Fibroblast of mammary gland (primary cell): ENCODE results near the gene TAS1R2.

ENCODE experiments used
- DNase-seq: peaks from one replicate; pipeline ENCODE4 v3.0.0-alpha.2; 2010; ENCODE audit warnings: low read depth
- H3K4me3 ChIP-seq: 2 replicates; pipeline ENCODE4 v1.5.1; 2011; ENCODE audit warnings: low read depth, mild to moderate bottlenecking, low read length, moderate library complexity; ENCODE audit not compliant: control insufficient read depth
- TF ChIP-seq, protein P1 (sequence below): conservative IDR thresholded peaks from 2 replicates; pipeline ENCODE4 v1.5.1; 2011; ENCODE audit warnings: low read depth, low read length, inconsistent platforms; ENCODE audit not compliant: control insufficient read depth, insufficient read depth

TAS1R2 gene

DNA sequence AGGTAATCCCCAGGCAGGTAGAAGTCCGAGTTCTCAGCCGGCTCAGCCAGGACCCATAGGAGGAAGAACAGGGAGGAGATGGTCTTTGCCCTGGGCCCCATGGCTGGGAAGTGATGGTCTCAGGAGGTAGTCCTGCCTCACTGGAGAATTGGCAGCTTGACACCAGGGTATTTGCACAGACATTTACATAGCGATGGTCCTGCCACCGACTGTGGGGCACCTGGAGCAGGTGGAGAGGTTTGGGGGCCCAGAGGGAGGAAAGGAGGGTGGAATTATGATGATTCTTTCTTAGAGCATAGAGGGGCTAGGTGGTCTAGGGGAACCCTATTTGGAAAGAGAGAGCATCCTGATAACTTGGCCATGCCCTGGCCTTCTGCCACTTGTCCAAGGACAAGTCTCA, at the start of gene TAS1R2:
Gene TAS1R2, minus strand, starts transcription at position 101 of the 400 bp plus-strand sequence. Its CDS starts 0 bp downstream, at position 101.
- TF ChIP-seq, protein P1, sequence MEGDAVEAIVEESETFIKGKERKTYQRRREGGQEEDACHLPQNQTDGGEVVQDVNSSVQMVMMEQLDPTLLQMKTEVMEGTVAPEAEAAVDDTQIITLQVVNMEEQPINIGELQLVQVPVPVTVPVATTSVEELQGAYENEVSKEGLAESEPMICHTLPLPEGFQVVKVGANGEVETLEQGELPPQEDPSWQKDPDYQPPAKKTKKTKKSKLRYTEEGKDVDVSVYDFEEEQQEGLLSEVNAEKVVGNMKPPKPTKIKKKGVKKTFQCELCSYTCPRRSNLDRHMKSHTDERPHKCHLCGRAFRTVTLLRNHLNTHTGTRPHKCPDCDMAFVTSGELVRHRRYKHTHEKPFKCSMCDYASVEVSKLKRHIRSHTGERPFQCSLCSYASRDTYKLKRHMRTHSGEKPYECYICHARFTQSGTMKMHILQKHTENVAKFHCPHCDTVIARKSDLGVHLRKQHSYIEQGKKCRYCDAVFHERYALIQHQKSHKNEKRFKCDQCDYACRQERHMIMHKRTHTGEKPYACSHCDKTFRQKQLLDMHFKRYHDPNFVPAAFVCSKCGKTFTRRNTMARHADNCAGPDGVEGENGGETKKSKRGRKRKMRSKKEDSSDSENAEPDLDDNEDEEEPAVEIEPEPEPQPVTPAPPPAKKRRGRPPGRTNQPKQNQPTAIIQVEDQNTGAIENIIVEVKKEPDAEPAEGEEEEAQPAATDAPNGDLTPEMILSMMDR, result no peak
- no peak for DNase-seq

GRCh38 chr1:18907917-18908845, 48.7 kb upstream of the TAS1R2 start:
- no peak for DNase-seq
- H3K4me3 ChIP-seq, result no peak overlapping the region
- TF ChIP-seq, protein P1, result no peak

More for the DNA sequence above, at the start of gene TAS1R2:
- H3K4me3 ChIP-seq, result no peak within 1 kb of the TSS

GRCh38 chr1:18907021-18907916, 47.8 kb upstream of the TAS1R2 start:
- H3K4me3 ChIP-seq, result no peak overlapping the region
- DNase-seq, result peak; percentile 65
- TF ChIP-seq, protein P1, result peak; percentile 76

DNA sequence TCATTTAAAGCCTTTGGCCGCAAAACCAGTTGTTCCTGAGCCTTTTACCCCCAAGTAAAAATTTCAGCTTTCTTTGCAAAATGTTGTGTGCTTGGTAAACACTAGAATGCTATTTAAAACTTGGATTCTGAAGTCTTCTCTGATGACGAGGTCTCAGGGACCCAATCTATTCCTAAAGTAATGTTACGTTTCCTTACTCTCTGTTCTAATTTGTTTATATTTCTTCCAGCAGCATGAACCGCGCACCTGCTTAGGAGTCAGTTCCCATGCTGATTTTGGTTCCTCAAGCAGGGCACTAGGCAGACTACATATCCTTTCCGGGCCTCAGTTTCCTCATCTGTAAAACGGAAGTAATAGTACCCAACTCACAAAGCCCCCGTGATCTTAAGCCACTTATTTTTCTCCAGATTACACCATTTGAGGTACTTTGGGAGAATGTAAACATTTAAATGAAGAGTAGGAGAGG, 43.9 kb upstream of the TAS1R2 start:
- TF ChIP-seq, protein P1, result no peak
- DNase-seq, result no peak

GRCh38 chr1:18902523-18903290, 43.2 kb upstream of the TAS1R2 start, which contains the start of gene ALDH4A1:
Gene ALDH4A1 (minus strand): TSS chr1:18902555. CDS start chr1:18902523, 32 bp downstream.
- peak; percentile 98 for DNase-seq
- TF ChIP-seq, protein P1, result no peak
- H3K4me3 ChIP-seq, result peak within 1 kb of the TSS; percentile 80

More for the DNA sequence above, 43.9 kb upstream of the TAS1R2 start:
- H3K4me3 ChIP-seq, result peak overlapping the region; percentile 80
